ENCODE measurements around the gene RIMBP2.

The RIMBP2 gene

GRCh38 chr12:130375296-130376287, 340.5 kb downstream of the RIMBP2 start:
- no peak for DNase-seq (ENCODE audit: low read depth in 2 of 2)
- TF ChIP-seq CTCF (IDR thresholded peaks at IDR 0.05; ENCODE audit: low read depth, low read length): no peak
- H3K4me3 ChIP-seq (replicated peaks in 1 of 2; ENCODE audit: low read depth in 2 of 2, low read length in 2 of 2): no peak overlapping the region

- no peak for TF ChIP-seq CTCF (IDR thresholded peaks at IDR 0.05; ENCODE audit: low read depth, low read length)
- no peak for DNase-seq (ENCODE audit: low read depth in 2 of 2)
- H3K4me3 ChIP-seq (replicated peaks in 1 of 2; ENCODE audit: low read depth in 2 of 2, low read length in 2 of 2): no peak overlapping the region
Observed at GRCh38 chr12:130374083-130374482, 342.0 kb downstream of the RIMBP2 start.

GRCh38 chr12:130372936-130373335, 343.2 kb downstream of the RIMBP2 start:
- no peak overlapping the region for H3K4me3 ChIP-seq (replicated peaks in 1 of 2; ENCODE audit: low read depth in 2 of 2, low read length in 2 of 2)
- no peak for TF ChIP-seq CTCF (IDR thresholded peaks at IDR 0.05; ENCODE audit: low read depth, low read length)
- no peak for DNase-seq (ENCODE audit: low read depth in 2 of 2)

- no peak for TF ChIP-seq CTCF (IDR thresholded peaks at IDR 0.05; ENCODE audit: low read depth, low read length)
- DNase-seq (ENCODE audit: low read depth in 2 of 2): no peak
- no peak overlapping the region for H3K4me3 ChIP-seq (replicated peaks in 1 of 2; ENCODE audit: low read depth in 2 of 2, low read length in 2 of 2)
Observed at GRCh38 chr12:130371296-130371695, 344.8 kb downstream of the RIMBP2 start.

- no peak for DNase-seq (ENCODE audit: low read depth in 2 of 2)
Observed at GRCh38 chr12:130369816-130370215, 346.3 kb downstream of the RIMBP2 start.

GRCh38 chr12:130367523-130367922, 348.6 kb downstream of the RIMBP2 start:
- H3K4me3 ChIP-seq (replicated peaks in 1 of 2; ENCODE audit: low read depth in 2 of 2, low read length in 2 of 2): no peak overlapping the region
- no peak for TF ChIP-seq CTCF (IDR thresholded peaks at IDR 0.05; ENCODE audit: low read depth, low read length)
- DNase-seq (ENCODE audit: low read depth in 2 of 2): no peak

More at GRCh38 chr12:130369816-130370215, 346.3 kb downstream of the RIMBP2 start:
- TF ChIP-seq CTCF (IDR thresholded peaks at IDR 0.05; ENCODE audit: low read depth, low read length): no peak
- H3K4me3 ChIP-seq (replicated peaks in 1 of 2; ENCODE audit: low read depth in 2 of 2, low read length in 2 of 2): no peak overlapping the region

Data from cardiac fibroblast (primary cell).